ENCODE data around the gene IFT88. TPM values are rescaled to one million over a fixed set of nuclear protein-coding genes. Genes with fewer than 3 reads are reported as not detected.

Gene IFT88
- 7.8 and 8.8 TPM in 2 replicates for total RNA-seq (ENCODE audit: low replicate concordance)

DNA sequence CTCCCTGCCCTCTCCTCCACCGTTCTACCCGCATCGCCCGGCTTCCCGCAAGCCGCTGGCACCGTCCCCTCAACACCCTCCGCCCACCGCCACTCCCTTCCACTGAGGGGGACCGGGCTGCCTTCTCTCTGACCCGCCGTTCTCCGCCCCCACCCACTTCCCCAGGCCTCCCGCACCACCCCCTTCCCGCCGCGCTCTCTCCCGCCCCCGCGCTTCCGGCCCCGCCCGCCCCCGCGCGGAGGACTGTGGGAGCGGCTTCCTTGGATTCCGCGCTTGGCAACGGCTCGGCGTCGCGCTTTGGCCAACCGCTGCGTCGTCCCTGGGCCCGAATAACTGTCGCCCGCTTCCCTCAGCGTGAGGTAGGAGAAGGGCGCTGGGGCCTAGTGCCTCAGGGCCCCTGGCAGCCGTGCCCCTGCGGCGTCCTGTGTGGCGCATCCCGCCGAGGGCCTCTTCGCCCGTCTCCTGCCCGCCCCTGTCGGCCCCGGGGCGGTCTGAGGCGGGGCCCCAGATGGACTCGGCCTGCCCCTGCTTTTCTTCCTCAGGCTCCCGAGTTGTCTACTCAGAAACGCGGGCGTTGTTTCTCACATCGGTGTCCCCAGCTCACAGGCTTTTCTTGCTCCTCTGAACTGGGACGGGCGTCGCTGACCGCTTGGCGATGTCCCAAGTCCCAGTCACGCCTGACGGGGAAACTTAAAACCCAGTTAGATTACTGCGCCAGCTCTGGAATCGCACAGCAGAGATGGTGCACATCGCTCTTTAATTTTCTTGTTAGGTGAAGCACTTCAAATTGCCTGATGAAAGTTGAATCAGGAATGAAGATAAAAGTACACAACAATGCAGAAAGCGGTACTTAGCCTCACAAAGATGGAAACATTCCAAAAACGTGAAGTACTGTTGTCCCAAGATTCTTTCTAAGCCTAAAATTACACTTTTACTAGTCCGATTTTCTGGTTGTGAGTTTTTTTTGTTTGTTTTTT lies at the start of gene IFT88:
TSS of gene IFT88 (plus strand) at position 260 of the 977 bp plus-strand sequence. CDS start 7,229 bp downstream, outside the sequence.

DNA sequence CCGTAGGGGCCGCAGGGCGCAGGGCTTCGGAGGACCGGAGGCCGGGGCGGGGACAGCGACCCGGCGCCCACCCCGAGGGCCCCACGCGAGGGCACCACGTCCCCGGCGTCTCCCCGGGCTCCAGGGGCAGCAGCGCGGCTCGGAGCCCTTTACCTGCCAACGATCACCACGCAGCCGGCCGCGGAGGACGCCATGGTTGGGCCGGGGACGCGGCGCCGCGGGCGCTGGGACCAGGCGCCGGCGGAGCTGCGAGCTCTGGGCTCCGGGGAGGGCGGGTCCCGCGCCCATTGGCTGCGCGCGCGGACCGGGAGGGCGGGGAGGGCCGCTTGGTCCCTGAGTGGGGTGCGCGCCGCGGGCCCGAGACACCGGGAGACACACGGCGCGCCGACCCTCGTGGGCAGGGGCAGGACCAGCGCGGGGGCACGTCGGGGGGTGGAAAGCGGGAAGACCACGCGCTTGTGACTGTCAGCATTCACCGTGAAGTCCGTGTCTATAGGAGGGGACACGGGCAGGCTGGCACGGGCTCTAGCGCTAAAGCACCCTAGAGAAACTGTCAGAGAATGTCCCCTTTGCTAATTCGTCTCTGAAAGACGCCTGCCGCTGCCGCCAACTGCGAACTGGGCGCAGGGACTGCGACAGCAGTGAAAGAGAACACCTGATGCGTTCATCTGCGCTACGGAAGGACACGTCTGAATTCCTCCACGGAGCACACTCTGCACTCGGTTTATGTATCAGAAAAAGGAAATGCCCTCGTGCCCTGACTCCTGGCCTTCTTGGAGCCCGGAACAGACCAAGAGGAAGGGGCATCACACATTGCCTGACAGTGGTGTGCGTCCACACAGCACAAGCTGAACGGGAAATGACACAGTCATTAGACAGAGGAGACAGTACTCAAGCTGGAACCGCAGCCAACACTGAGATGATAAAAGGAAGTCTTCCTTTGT lies 41.1 kb upstream of the IFT88 start, which contains the start of gene CRYL1:
TSS of gene CRYL1 (minus strand) at position 257 of the 944 bp plus-strand sequence. CDS start at position 194, 63 bp downstream.

DNA sequence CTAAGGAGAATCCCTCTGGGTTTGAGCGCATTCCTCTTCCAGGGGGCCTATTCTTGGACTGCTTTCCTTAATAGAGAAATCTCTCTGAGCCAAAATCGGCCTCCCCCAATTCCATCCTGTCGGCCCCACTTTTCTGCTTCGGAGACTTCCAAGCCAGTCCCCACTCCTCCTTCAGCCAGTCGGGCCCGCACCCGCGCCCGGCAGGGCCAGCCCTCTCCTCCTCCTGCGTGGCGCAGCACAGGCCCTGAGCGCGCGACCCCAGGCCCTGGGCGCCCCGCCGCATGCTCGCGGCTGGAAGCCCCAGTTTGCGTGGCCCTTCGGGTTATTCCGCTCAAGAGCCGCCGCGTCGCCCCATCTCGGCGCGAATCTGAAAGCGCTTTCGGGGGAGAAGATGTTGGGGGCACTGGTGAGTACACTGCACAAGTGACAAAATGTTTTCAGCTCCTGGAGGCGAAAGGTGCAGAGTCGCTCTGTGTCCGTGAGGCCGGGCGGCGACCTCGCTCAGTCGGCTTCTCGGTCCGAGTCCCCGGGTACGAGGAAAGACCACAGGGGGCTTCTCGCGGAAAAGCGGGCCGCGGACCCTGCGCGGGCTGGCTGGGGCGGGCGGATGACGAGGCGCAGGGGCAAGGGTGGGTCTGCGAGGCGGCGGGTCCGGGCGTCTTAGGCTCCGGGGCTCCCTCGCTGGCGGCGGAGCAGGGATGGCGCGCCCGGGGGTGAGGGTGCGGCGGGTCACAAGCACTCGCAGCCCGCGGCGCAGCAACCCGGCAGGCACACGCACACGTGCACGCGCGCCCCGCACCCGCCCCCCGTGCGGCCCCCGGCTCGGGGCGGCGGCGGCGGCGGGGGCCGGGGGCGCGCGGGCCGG lies 136.2 kb downstream of the IFT88 start, which contains the start of gene IL17D:
TSS of gene IL17D (plus strand) at position 785 of the 865 bp plus-strand sequence. CDS start 303 bp downstream, outside the sequence.

Other genes starting within 250 kb of the IFT88 start
- gene CRYL1, start 41.3 kb upstream of the IFT88 start, total RNA-seq (ENCODE audit: low replicate concordance), result 22.4 and 33.7 TPM in 2 replicates
- 0.59 and 2.1 TPM in 2 replicates for gene IL17D, start 136.5 kb downstream of the IFT88 start, total RNA-seq (ENCODE audit: low replicate concordance)
- gene EEF1AKMT1, start 206.8 kb downstream of the IFT88 start, total RNA-seq (ENCODE audit: low replicate concordance), result 5.0 and 5.6 TPM in 2 replicates